Spleen (tissue), 11 donors: ENCODE results near the gene BLOC1S1. TPM values are rescaled to one million over a fixed set of nuclear protein-coding genes. Genes with fewer than 3 reads are reported as not detected.

Experiments used
- DNase-seq: peaks from one replicate; pipeline ENCODE4 v3.0.0-alpha.2; 2020
- H3K27ac ChIP-seq, 8 donors: fragments of 200-600 bp; sonication (generic) in 7 of 8; 1 replicate in 4 of 8; 2 replicates in 4 of 8; pipeline versions ENCODE4 v1.5.0 to v1.8.0; 2016 to 2021; ENCODE audit warnings: inconsistent platforms in 4 of 8, mild to moderate bottlenecking in 4 of 8, moderate library complexity in 1 of 8
- H3K27me3 ChIP-seq, 7 donors: fragments of 200-600 bp; sonication (generic) in 6 of 7; replicated peaks in 1 of 7; 1 replicate in 4 of 7; 2 replicates in 3 of 7; pipeline versions ENCODE4 v1.5.0 to v1.8.0; 2016 to 2021; ENCODE audit warnings: inconsistent platforms in 3 of 7, mild to moderate bottlenecking in 1 of 7
- H3K36me3 ChIP-seq, 6 donors: fragments of 200-600 bp; sonication (generic) in 5 of 6; 1 replicate in 4 of 6; 2 replicates in 2 of 6; pipeline versions ENCODE4 v1.5.0 to v1.8.0; 2016 to 2021; ENCODE audit warnings: inconsistent platforms in 2 of 6
- H3K4me1 ChIP-seq, 6 donors: fragments of 200-600 bp; sonication (generic) in 5 of 6; 1 replicate in 3 of 6; 2 replicates in 3 of 6; pipeline versions ENCODE4 v1.5.0 to v1.8.0; 2016 to 2021; ENCODE audit warnings: inconsistent platforms in 3 of 6
- H3K4me3 ChIP-seq, 8 donors: fragments of 200-600 bp; sonication (generic) in 7 of 8; 1 replicate in 4 of 8; 2 replicates in 4 of 8; pipeline versions ENCODE4 v1.5.0 to v1.8.0; 2016 to 2021; ENCODE audit warnings: inconsistent platforms in 4 of 8, mild to moderate bottlenecking in 4 of 8, moderate library complexity in 2 of 8
- H3K9me3 ChIP-seq, 8 donors: fragments of 200-600 bp; sonication (generic) in 7 of 8; 1 replicate in 4 of 8; 2 replicates in 4 of 8; pipeline versions ENCODE4 v1.5.0 to v1.8.0; 2016 to 2021; ENCODE audit warnings: inconsistent platforms in 4 of 8
- POLR2A ChIP-seq, 3 donors: fragments of 450-650 bp; IDR thresholded peaks; one replicate each; pipeline ENCODE4 v1.5.1; 2017; ENCODE audit warnings: antibody characterized with exemption in 3 of 3, mild to moderate bottlenecking in 1 of 3
- POLR2AphosphoS5 ChIP-seq, 3 donors: sonication (generic); formaldehyde crosslinking; IDR thresholded peaks; one replicate each; pipeline ENCODE4 v1.5.1; 2017; ENCODE audit warnings: antibody characterized with exemption in 3 of 3
- WGBS, 5 donors: extraction: QIAGEN DNeasy Blood & Tissue Kit in 3 of 5; methylation state at CpG; one replicate each; pipeline versions ENCODE4 v1.1.5 to v1.1.7; 2013 to 2018; 5-methylcytosine and 5-hydroxymethylcytosine counted together
- intact Hi-C: fragments of 100-400 bp; cut with DNase I; formaldehyde crosslinking; loops from one replicate; pipeline ENCODE4 v1.15.0; 2023; ENCODE audit warnings: low total_unique reads
- polyA plus RNA-seq, 3 donors: library from polyadenylated mRNA; stranded (reverse); fragments of 200-250 nt; gene quantifications; one replicate each; pipeline ENCODE4 v1.2.1, GENCODE V29; 2013
- small RNA-seq, 4 donors: library from RNA; depleted of rRNA; stranded (forward); fragments of <200 nt; gene quantifications; one replicate each; pipeline ENCODE3, GENCODE V24; 2016
- total RNA-seq, 7 donors: library from RNA; depleted of rRNA in 3 of 7; stranded (reverse); fragments of >200 nt in 3 of 7; fragmentation: NEBNext Ultra II Directional in 4 of 7; extraction: Animal tissue kit (Norgen Biotek cat#: 25700) in 4 of 7; gene quantifications; one replicate each; pipeline versions ENCODE4 v1.1.0 to v1.2.1, GENCODE V29; 2016 to 2021
- TF ChIP-seq, protein P1 (sequence below), 11 experiments: fragments of 200-600 bp in 7 of 11; fragments of 450-650 bp in 4 of 11; sonication (generic) in 4 of 11; IDR thresholded peaks in 8 of 11; conservative IDR thresholded peaks in 3 of 11; 1 replicate in 7 of 11; 2 replicates in 4 of 11; pipeline versions ENCODE4 v1.4.0 to v1.8.0; 2016 to 2021; ENCODE audit warnings: antibody characterized with exemption in 11 of 11, inconsistent platforms in 4 of 11, mild to moderate bottlenecking in 1 of 11
- donor health status: healthy with polysubstance abuse.
- donor health status: DM: no; HTN: no; CAD: no; lungs with moderate emphysema.
- donor health status: DM: no; HTN: no; CAD: no.
- donor health status: Bipolar disorder and iron deficiency.
- donor health status: healthy.
- donor health status: DM: no; HTN: no; CAD: no.
- donor health status: DM: yes; HTN: yes; CAD: no.

Gene BLOC1S1
- total and polyA plus RNA-seq, 10 donors, result 113 to 304 (median 212) TPM

- no peak overlapping the region for H3K4me3 ChIP-seq
- H3K27ac ChIP-seq, result no peak overlapping the region
- TF ChIP-seq POLR2AphosphoS5 (IDR thresholded peaks at IDR 0.05), result no peak
- TF ChIP-seq, protein P1, sequence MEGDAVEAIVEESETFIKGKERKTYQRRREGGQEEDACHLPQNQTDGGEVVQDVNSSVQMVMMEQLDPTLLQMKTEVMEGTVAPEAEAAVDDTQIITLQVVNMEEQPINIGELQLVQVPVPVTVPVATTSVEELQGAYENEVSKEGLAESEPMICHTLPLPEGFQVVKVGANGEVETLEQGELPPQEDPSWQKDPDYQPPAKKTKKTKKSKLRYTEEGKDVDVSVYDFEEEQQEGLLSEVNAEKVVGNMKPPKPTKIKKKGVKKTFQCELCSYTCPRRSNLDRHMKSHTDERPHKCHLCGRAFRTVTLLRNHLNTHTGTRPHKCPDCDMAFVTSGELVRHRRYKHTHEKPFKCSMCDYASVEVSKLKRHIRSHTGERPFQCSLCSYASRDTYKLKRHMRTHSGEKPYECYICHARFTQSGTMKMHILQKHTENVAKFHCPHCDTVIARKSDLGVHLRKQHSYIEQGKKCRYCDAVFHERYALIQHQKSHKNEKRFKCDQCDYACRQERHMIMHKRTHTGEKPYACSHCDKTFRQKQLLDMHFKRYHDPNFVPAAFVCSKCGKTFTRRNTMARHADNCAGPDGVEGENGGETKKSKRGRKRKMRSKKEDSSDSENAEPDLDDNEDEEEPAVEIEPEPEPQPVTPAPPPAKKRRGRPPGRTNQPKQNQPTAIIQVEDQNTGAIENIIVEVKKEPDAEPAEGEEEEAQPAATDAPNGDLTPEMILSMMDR (IDR thresholded peaks at IDR 0.05 in 8 of 11, conservative IDR thresholded peaks at IDR 0.05 in 3 of 11), result no peak
- TF ChIP-seq POLR2A (IDR thresholded peaks at IDR 0.05), result no peak
- peaks cover 0 to 98% (median 39%) of the 10 kb centered on the region in 6 donors for H3K36me3 ChIP-seq
- H3K27me3 ChIP-seq, result no peaks in the 10 kb centered on the region
- H3K4me1 ChIP-seq, result peaks cover 0 to 10% (median 0%) of the 10 kb centered on the region in 6 donors
- H3K9me3 ChIP-seq, result no peaks in the 10 kb centered on the region
- intact Hi-C loops, result no loop called here
- DNase-seq, result no peak
Measured at GRCh38 chr12:55762646-55763045, 46.8 kb downstream of the BLOC1S1 start.

- H3K27ac ChIP-seq, result no peak overlapping the region
- 83 to 92% (median 90%) methylated on average over 5 of the region's 5 CpGs for whole genome bisulfite sequencing, 5 donors
- H3K36me3 ChIP-seq, result peaks cover 0 to 98% (median 20%) of the 10 kb centered on the region in 6 donors
- no peak for DNase-seq
- H3K27me3 ChIP-seq, result no peaks in the 10 kb centered on the region
- H3K4me3 ChIP-seq, result no peak overlapping the region
- intact Hi-C loops, result no loop called here
- TF ChIP-seq, protein P1 (IDR thresholded peaks at IDR 0.05 in 8 of 11, conservative IDR thresholded peaks at IDR 0.05 in 3 of 11), result no peak
- TF ChIP-seq POLR2AphosphoS5 (IDR thresholded peaks at IDR 0.05) (no peak), POLR2A (IDR thresholded peaks at IDR 0.05) (no peak)
- no peaks in the 10 kb centered on the region for H3K9me3 ChIP-seq
- peaks cover 0 to 5% (median 0%) of the 10 kb centered on the region in 6 donors for H3K4me1 ChIP-seq
Measured at GRCh38 chr12:55765736-55766290, 50.0 kb downstream of the BLOC1S1 start.

- 93 to 100% (median 98%) methylated on average over 4 of the region's 4 CpGs for WGBS, 5 donors
- H3K36me3 ChIP-seq, result peaks cover 0 to 98% (median 24%) of the 10 kb centered on the region in 6 donors
- H3K4me3 ChIP-seq, result no peak overlapping the region
- H3K27ac ChIP-seq, result no peak overlapping the region
- intact Hi-C loops, result no loop called here
- H3K4me1 ChIP-seq, result peaks cover 0 to 16% (median 0%) of the 10 kb centered on the region in 6 donors
- H3K27me3 ChIP-seq, result no peaks in the 10 kb centered on the region
- H3K9me3 ChIP-seq, result no peaks in the 10 kb centered on the region
- TF ChIP-seq, protein P1 (IDR thresholded peaks at IDR 0.05 in 8 of 11, conservative IDR thresholded peaks at IDR 0.05 in 3 of 11), result no peak
- TF ChIP-seq POLR2A (IDR thresholded peaks at IDR 0.05), result no peak
- TF ChIP-seq POLR2AphosphoS5 (IDR thresholded peaks at IDR 0.05), result no peak
- no peak for DNase-seq
Measured at GRCh38 chr12:55767156-55767555, 51.3 kb downstream of the BLOC1S1 start.

Small RNA genes lying within 50 kb of the gene (small RNA-seq; reads per million reads assigned to genes)
- gene AC009779.1, result 0 reads per million in 4 donors
- 0 reads per million in 4 donors for gene RF00017

Other genes with a start within 250 kb of the BLOC1S1 start
- not detected for gene OR6C70, start 245.9 kb upstream of the BLOC1S1 start, total RNA-seq
- not detected for gene OR6C70, start 245.9 kb upstream of the BLOC1S1 start, polyA plus RNA-seq
- gene OR6C68, start 223.7 kb upstream of the BLOC1S1 start, total RNA-seq, result not detected
- gene OR6C68, start 223.7 kb upstream of the BLOC1S1 start, polyA plus RNA-seq, result not detected
- not detected for gene OR6C4, start 166.4 kb upstream of the BLOC1S1 start, total RNA-seq
- not detected for gene OR6C4, start 166.4 kb upstream of the BLOC1S1 start, polyA plus RNA-seq
- not detected for gene OR2AP1, start 143.6 kb upstream of the BLOC1S1 start, total RNA-seq
- not detected for gene OR2AP1, start 143.6 kb upstream of the BLOC1S1 start, polyA plus RNA-seq
- gene OR10P1, start 79.2 kb upstream of the BLOC1S1 start, total RNA-seq, result not detected
- gene OR10P1, start 79.2 kb upstream of the BLOC1S1 start, polyA plus RNA-seq, result not detected
- 10 to 100 TPM; 13.8 to 93.2 (median 24.7) TPM for gene ITGA7, start 8.1 kb upstream of the BLOC1S1 start, total RNA-seq
- 10 to 100 TPM in 1 of 3 donors, 1 to 10 TPM in 2; 4.4 to 18.0 (median 8.6) TPM for gene ITGA7, start 8.1 kb upstream of the BLOC1S1 start, polyA plus RNA-seq
- 10 to 100 TPM in 5 of 7 donors, 1 to 10 TPM in 2; 7.4 to 17.4 (median 15.5) TPM for gene RDH5, start 4.3 kb downstream of the BLOC1S1 start, total RNA-seq
- gene RDH5, start 4.3 kb downstream of the BLOC1S1 start, polyA plus RNA-seq, result 10 to 100 TPM in 1 of 3 donors, 1 to 10 TPM in 2; 4.7 to 12.1 (median 9.9) TPM
- 100 to 1,000 TPM; 440 to 750 (median 627) TPM for gene CD63, start 13.0 kb downstream of the BLOC1S1 start, total RNA-seq
- 100 to 1,000 TPM; 395 to 693 (median 509) TPM for gene CD63, start 13.0 kb downstream of the BLOC1S1 start, polyA plus RNA-seq
- 10 to 100 TPM in 5 of 7 donors, 1 to 10 TPM in 2; 6.1 to 14.5 (median 10.7) TPM for gene GDF11, start 27.1 kb downstream of the BLOC1S1 start, total RNA-seq
- 1 to 10 TPM; 3.5 to 5.5 (median 4.0) TPM for gene GDF11, start 27.1 kb downstream of the BLOC1S1 start, polyA plus RNA-seq
- gene SARNP, start 101.7 kb downstream of the BLOC1S1 start, total RNA-seq, result 10 to 100 TPM; 40.0 to 74.1 (median 46.3) TPM
- 10 to 100 TPM; 72.4 to 97.6 (median 78.4) TPM for gene SARNP, start 101.7 kb downstream of the BLOC1S1 start, polyA plus RNA-seq
- 10 to 100 TPM; 18.8 to 34.6 (median 27.9) TPM for gene ORMDL2, start 102.0 kb downstream of the BLOC1S1 start, total RNA-seq
- gene ORMDL2, start 102.0 kb downstream of the BLOC1S1 start, polyA plus RNA-seq, result 10 to 100 TPM; 21.7 to 28.9 (median 28.1) TPM
- gene DNAJC14, start 113.5 kb downstream of the BLOC1S1 start, total RNA-seq, result 10 to 100 TPM; 28.2 to 45.0 (median 36.9) TPM
- 10 to 100 TPM; 10.6 to 23.3 (median 13.5) TPM for gene DNAJC14, start 113.5 kb downstream of the BLOC1S1 start, polyA plus RNA-seq
- 100 to 1,000 TPM in 1 of 7 donors, 10 to 100 TPM in 6; 28.1 to 100 (median 72.2) TPM for gene MMP19, start 126.9 kb downstream of the BLOC1S1 start, total RNA-seq
- gene MMP19, start 126.9 kb downstream of the BLOC1S1 start, polyA plus RNA-seq, result 10 to 100 TPM in 2 of 3 donors, 1 to 10 TPM in 1; 7.9 to 13.7 (median 10.5) TPM
- 10 to 100 TPM; 26.7 to 40.7 (median 36.6) TPM for gene PYM1, start 211.8 kb downstream of the BLOC1S1 start, total RNA-seq
- gene PYM1, start 211.8 kb downstream of the BLOC1S1 start, polyA plus RNA-seq, result 10 to 100 TPM; 48.3 to 54.0 (median 51.2) TPM
- 100 to 1,000 TPM; 132 to 261 (median 197) TPM for gene DGKA, start 215.1 kb downstream of the BLOC1S1 start, total RNA-seq
- gene DGKA, start 215.1 kb downstream of the BLOC1S1 start, polyA plus RNA-seq, result 100 to 1,000 TPM in 2 of 3 donors, 10 to 100 TPM in 1; 73.8 to 136 (median 105) TPM
- gene PMEL, start 250.0 kb downstream of the BLOC1S1 start, total RNA-seq, result 1 to 10 TPM in 3 of 7 donors, under 1 TPM in 4; 0.44 to 1.6 (median 0.85) TPM
- under 1 TPM; 0.15 to 0.50 (median 0.29) TPM for gene PMEL, start 250.0 kb downstream of the BLOC1S1 start, polyA plus RNA-seq